GM23338 (cell line): ENCODE results near the gene DGKE. TPM values are rescaled to one million over a fixed set of nuclear protein-coding genes. Genes with fewer than 3 reads are reported as not detected.

Experiments
- ATAC-seq: fragments of 200-7000 bp; cut with Tn5 transposase; 3 replicates; pipeline ENCODE4 v1.9.1; 2020
- DNase-seq: peaks from one replicate; pipeline ENCODE4 v3.0.0-alpha.2; 2015; ENCODE audit warnings: low spot score
- H2AFZ ChIP-seq: fragments of 200-600 bp; sonication (generic); 2 replicates; pipeline ENCODE4 v1.8.0; 2016; ENCODE audit warnings: antibody characterized with exemption, mild to moderate bottlenecking, moderate library complexity
- H3F3A ChIP-seq: fragments of 200-600 bp; sonication (generic); replicated peaks from 2 replicates; pipeline ENCODE4 v1.8.0; 2017; ENCODE audit warnings: antibody characterized with exemption, mixed run types, low read depth
- H3K27ac ChIP-seq: fragments of 200-600 bp; sonication (generic); 2 replicates; pipeline ENCODE4 v1.6.1; 2016; ENCODE audit warnings: low read depth
- H3K27me3 ChIP-seq: fragments of 200-600 bp; sonication (generic); 2 replicates; pipeline ENCODE4 v1.8.0; 2016; ENCODE audit warnings: mild to moderate bottlenecking, mixed run types, moderate library complexity; ENCODE audit not compliant: insufficient read depth
- H3K36me3 ChIP-seq: fragments of 200-600 bp; sonication (generic); 2 replicates; pipeline ENCODE4 v1.8.0; 2016; ENCODE audit warnings: mild to moderate bottlenecking; ENCODE audit not compliant: insufficient read depth
- H3K4me1 ChIP-seq: fragments of 200-600 bp; sonication (generic); 2 replicates; pipeline ENCODE4 v1.8.0; 2016; ENCODE audit warnings: mild to moderate bottlenecking, moderate library complexity; ENCODE audit not compliant: insufficient read depth
- H3K4me2 ChIP-seq: fragments of 200-600 bp; sonication (generic); 2 replicates; pipeline ENCODE4 v1.7.1; 2017; ENCODE audit warnings: mixed run types
- H3K4me3 ChIP-seq: fragments of 200-600 bp; sonication (generic); 2 replicates; pipeline ENCODE4 v1.6.1; 2016; ENCODE audit warnings: mixed run types
- H3K79me2 ChIP-seq: fragments of 200-600 bp; sonication (generic); replicated peaks from 2 replicates; pipeline ENCODE4 v1.8.0; 2017; ENCODE audit warnings: mild to moderate bottlenecking; ENCODE audit not compliant: insufficient read depth
- H3K9me2 ChIP-seq: fragments of 200-600 bp; sonication (generic); 2 replicates; pipeline ENCODE4 v1.8.0; 2017; ENCODE audit not compliant: insufficient read depth
- H4K20me1 ChIP-seq: fragments of 200-600 bp; sonication (generic); replicated peaks from 2 replicates; pipeline ENCODE4 v1.8.0; 2017; ENCODE audit warnings: mild to moderate bottlenecking; ENCODE audit not compliant: insufficient read depth
- H3K27ac Mint-ChIP-seq: 2 replicates; pipeline ENCODE4 v1.8.0; 2020; ENCODE audit warnings: inconsistent platforms, mild to moderate bottlenecking, moderate library complexity, mixed read lengths
- H3K27me3 Mint-ChIP-seq: 3 replicates; pipeline ENCODE4 v1.8.0; 2022; ENCODE audit warnings: low read depth, mild to moderate bottlenecking, moderate library complexity, mixed read lengths, inconsistent platforms; ENCODE audit not compliant: insufficient read depth, poor library complexity
- H3K36me3 Mint-ChIP-seq: 3 replicates; pipeline ENCODE4 v1.8.0; 2021; ENCODE audit warnings: low read depth, mild to moderate bottlenecking, inconsistent platforms, moderate library complexity, mixed read lengths
- H3K4me1 Mint-ChIP-seq: 3 replicates; pipeline ENCODE4 v1.8.0; 2020; ENCODE audit warnings: mild to moderate bottlenecking, inconsistent platforms, mixed read lengths
- H3K4me3 Mint-ChIP-seq: 3 replicates; pipeline ENCODE4 v1.8.0; 2021; ENCODE audit warnings: moderate library complexity, mild to moderate bottlenecking, inconsistent platforms, mixed read lengths
- H3K9me3 Mint-ChIP-seq: 3 replicates; pipeline ENCODE4 v1.8.0; 2020; ENCODE audit warnings: moderate library complexity, mild to moderate bottlenecking, inconsistent platforms, mixed read lengths
- CTCF ChIP-seq, 2 experiments: fragments of 200-600 bp in 1 of 2; sonication (generic) in 1 of 2; conservative IDR thresholded peaks; 2 replicates each; pipeline versions ENCODE4 v1.5.1 to v1.6.1; 2016 to 2017; ENCODE audit warnings: antibody characterized with exemption in 2 of 2, low read depth in 2 of 2, mild to moderate bottlenecking in 2 of 2, moderate library complexity in 1 of 2
- EZH2phosphoT487 ChIP-seq: fragments of 200-600 bp; sonication (generic); IDR thresholded peaks from one replicate; pipeline ENCODE4 v1.8.1; 2018; ENCODE audit warnings: antibody characterized with exemption; ENCODE audit not compliant: unreplicated experiment
- JUNB ChIP-seq: IDR thresholded peaks from one replicate; pipeline ENCODE4 v1.6.1; 2016; ENCODE audit warnings: antibody characterized with exemption; ENCODE audit not compliant: unreplicated experiment
- NANOG ChIP-seq: IDR thresholded peaks from 2 replicates; pipeline ENCODE4 v1.6.1; 2016; ENCODE audit warnings: antibody characterized with exemption, borderline replicate concordance
- POLR2AphosphoS5 ChIP-seq: IDR thresholded peaks from 2 replicates; pipeline ENCODE4 v1.6.1; 2016; ENCODE audit warnings: antibody characterized with exemption, low read depth
- REST ChIP-seq: IDR thresholded peaks from one replicate; pipeline ENCODE4 v1.6.1; 2018; ENCODE audit warnings: antibody characterized with exemption; ENCODE audit not compliant: unreplicated experiment
- STAT1 ChIP-seq: IDR thresholded peaks from one replicate; pipeline ENCODE4 v1.6.1; 2016; ENCODE audit warnings: antibody characterized with exemption; ENCODE audit not compliant: unreplicated experiment
- ZNF114 ChIP-seq: fragments of 250-450 bp; sonication (Bioruptor Pico); IDR thresholded peaks from 2 replicates; pipeline ENCODE4 v1.5.0; 2020; ENCODE audit warnings: mild to moderate bottlenecking, moderate library complexity
- ZNF331 ChIP-seq: fragments of 250-450 bp; sonication (Bioruptor Pico); IDR thresholded peaks from 2 replicates; pipeline ENCODE4 v1.5.0; 2020; ENCODE audit warnings: low read depth, mild to moderate bottlenecking, moderate library complexity
- ZNF462 ChIP-seq: fragments of 250-450 bp; sonication (Bioruptor Pico); IDR thresholded peaks from 2 replicates; pipeline ENCODE4 v1.5.0; 2020; ENCODE audit warnings: mild to moderate bottlenecking, moderate library complexity
- polyA plus RNA-seq: library from polyadenylated mRNA; unstranded; fragments of >200 nt; fragmentation: Nextera tagmentation; extraction: Ambion mirVana; gene quantifications from 2 replicates; pipeline ENCODE4 v1.2.1, GENCODE V29; 2016
- total RNA-seq: library from RNA; depleted of rRNA; stranded (reverse); fragments of >200 nt; shearing (Covaris generic); gene quantifications from 2 replicates; pipeline ENCODE4 v1.2.3, GENCODE V29; 2014

Gene DGKE
- total and polyA plus RNA-seq, 2 experiments from 2014 or later: 3.9 to 10.1 TPM

- H3K79me2 ChIP-seq: no peaks in the 10 kb centered on the region
- no peak overlapping the region for H3K27ac ChIP-seq
- peaks cover 8% of the 10 kb centered on the region for H3K4me1 ChIP-seq
- Mint-ChIP-seq H3K27ac (no peak overlapping the region), H3K27me3 (no peaks in the 10 kb centered on the region), H3K36me3 (peaks cover 43% of the 10 kb centered on the region), H3K4me1 (peaks cover 12% of the 10 kb centered on the region), H3K4me3 (no peak overlapping the region), H3K9me3 (peaks cover 29% of the 10 kb centered on the region)
- H3K36me3 ChIP-seq: peaks cover 15% of the 10 kb centered on the region
- no peaks in the 10 kb centered on the region for H3F3A ChIP-seq
- H3K9me2 ChIP-seq: no peaks in the 10 kb centered on the region
- ATAC-seq: no peak
- H3K4me3 ChIP-seq: no peak overlapping the region
- H3K4me2 ChIP-seq: no peak overlapping the region
- H3K27me3 ChIP-seq: no peaks in the 10 kb centered on the region
- H2AFZ ChIP-seq: no peak overlapping the region
- no peak for DNase-seq
- TF ChIP-seq REST (no peak), EZH2phosphoT487 (no peak), ZNF331 (CRISPR knock-in tag) (no peak), JUNB (no peak), POLR2AphosphoS5 (no peak), CTCF (conservative IDR thresholded peaks at IDR 0.05; ENCODE audit: low read depth in 2 of 2) (no peak), ZNF114 (CRISPR knock-in tag) (no peak), STAT1 (no peak)
- no peaks in the 10 kb centered on the region for H4K20me1 ChIP-seq
Measured at GRCh38 chr17:56887105-56887504, 53.2 kb downstream of the DGKE start.

- no peak for ATAC-seq
- Histone ChIP-seq H3K4me2 (no peak overlapping the region), H3K9me2 (no peaks in the 10 kb centered on the region), H2AFZ (no peak overlapping the region), H4K20me1 (no peaks in the 10 kb centered on the region), H3K36me3 (peaks cover 15% of the 10 kb centered on the region), H3K79me2 (no peaks in the 10 kb centered on the region), H3K27ac (no peak overlapping the region), H3K4me3 (no peak overlapping the region), H3K27me3 (no peaks in the 10 kb centered on the region), H3K4me1 (peaks cover 8% of the 10 kb centered on the region), H3F3A (no peaks in the 10 kb centered on the region)
- Mint-ChIP-seq H3K36me3 (peaks cover 50% of the 10 kb centered on the region), H3K27me3 (no peaks in the 10 kb centered on the region), H3K27ac (no peak overlapping the region), H3K4me3 (no peak overlapping the region), H3K4me1 (peaks cover 12% of the 10 kb centered on the region), H3K9me3 (peaks cover 29% of the 10 kb centered on the region)
- no peak for DNase-seq
- TF ChIP-seq NANOG (no peak), ZNF462 (CRISPR knock-in tag) (no peak), ZNF114 (CRISPR knock-in tag) (no peak)
Measured at GRCh38 chr17:56887552-56888467, 53.9 kb downstream of the DGKE start.
